GM19099 (cell line): ENCODE data around the gene OXSR1.

Experiments
- POLR2A ChIP-seq: IDR thresholded peaks from 3 replicates; pipeline ENCODE4 v1.6.1; 2011; ENCODE audit warnings: low read depth; ENCODE audit not compliant: insufficient read length; ENCODE audit errors: extremely low read depth

Gene OXSR1

GRCh38 chr3:38137615-38138348 lies 27.6 kb upstream of the OXSR1 start:
- no peak for TF ChIP-seq POLR2A

DNA sequence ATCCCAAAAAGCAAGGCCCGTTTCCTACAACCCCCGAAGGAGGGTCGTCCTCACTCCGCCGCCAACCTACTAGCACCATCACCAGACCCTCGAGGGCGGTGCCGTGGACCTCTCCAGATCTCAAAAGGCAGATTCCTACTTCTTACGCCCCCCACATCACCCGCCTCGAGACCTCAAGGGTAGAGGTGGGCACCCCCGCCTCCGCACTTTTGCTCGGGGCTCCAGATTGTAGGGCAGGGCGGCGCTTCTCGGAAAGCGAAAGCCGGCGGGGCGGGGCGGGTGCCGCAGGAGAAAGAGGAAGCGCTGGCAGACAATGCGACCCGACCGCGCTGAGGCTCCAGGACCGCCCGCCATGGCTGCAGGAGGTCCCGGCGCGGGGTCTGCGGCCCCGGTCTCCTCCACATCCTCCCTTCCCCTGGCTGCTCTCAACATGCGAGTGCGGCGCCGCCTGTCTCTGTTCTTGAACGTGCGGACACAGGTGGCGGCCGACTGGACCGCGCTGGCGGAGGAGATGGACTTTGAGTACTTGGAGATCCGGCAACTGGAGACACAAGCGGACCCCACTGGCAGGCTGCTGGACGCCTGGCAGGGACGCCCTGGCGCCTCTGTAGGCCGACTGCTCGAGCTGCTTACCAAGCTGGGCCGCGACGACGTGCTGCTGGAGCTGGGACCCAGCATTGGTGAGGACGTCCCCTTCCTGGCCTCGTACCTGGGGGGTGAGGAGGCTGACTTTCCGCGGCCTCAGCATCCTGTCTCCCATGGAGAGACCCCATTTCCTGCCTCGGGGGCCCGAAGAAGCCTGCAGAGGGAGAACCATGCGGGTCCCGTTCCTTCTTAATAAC lies 26.8 kb upstream of the OXSR1 start, which contains the start of gene MYD88:
TSS of gene MYD88 (plus strand) at position 313 of the 842 bp plus-strand sequence. CDS start at position 353, 40 bp downstream.
- peak; percentile 96 for TF ChIP-seq POLR2A

- no peak for TF ChIP-seq POLR2A
These were observed 26.1 kb upstream of the OXSR1 start for GRCh38 chr3:38139191-38139590.

GRCh38 chr3:38139652-38140051 lies 25.7 kb upstream of the OXSR1 start:
- TF ChIP-seq POLR2A: no peak

DNA sequence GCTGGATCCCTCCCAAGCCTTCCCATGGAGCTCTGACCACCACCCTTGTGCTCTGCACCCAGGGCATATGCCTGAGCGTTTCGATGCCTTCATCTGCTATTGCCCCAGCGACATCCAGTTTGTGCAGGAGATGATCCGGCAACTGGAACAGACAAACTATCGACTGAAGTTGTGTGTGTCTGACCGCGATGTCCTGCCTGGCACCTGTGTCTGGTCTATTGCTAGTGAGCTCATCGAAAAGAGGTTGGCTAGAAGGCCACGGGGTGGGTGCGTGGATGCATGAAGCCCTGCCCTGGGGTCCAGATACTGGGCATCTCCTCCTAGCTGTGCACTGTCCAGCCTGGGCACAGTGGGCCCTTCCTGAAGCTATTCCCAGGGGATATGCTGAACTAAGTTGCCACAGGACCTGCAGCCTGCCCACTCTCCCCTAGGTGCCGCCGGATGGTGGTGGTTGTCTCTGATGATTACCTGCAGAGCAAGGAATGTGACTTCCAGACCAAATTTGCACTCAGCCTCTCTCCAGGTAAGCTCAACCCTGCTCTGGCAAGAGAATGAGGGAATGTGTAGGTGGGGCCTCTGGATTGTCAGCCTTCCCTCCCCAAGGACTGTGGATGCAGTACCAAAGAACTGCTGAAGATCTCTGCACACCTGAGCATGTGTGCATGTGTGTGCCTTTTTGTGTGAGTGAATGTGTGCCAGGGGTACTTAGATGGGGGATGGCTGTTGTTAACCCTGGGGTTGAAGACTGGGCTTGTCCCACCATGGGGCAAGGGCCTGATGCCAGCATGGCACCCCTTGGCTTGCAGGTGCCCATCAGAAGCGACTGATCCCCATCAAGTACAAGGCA lies 24.8 kb upstream of the OXSR1 start:
- TF ChIP-seq POLR2A: no peak

GRCh38 chr3:38141173-38141951 lies 24.0 kb upstream of the OXSR1 start:
- no peak for TF ChIP-seq POLR2A

GRCh38 chr3:38141952-38142273 lies 23.4 kb upstream of the OXSR1 start:
- TF ChIP-seq POLR2A: no peak

DNA sequence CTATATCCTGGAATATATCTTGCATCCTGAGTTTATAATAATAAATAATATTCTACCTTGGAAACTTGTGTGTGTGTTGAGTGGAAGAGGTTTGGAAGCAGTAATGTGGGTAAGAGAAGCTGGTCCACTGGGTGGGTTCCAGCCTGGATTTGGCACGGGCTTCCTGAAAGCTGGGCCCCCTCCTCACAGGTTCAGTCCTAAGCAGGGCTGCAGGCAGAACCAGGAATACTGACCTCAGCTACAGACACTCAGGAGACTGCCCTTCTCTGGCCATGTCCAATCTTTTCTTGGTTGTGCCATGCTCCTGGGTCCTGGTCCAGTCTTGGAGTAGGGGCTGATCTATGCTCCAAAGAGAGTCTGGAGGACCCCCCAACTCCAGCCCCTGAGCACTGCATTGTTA lies 22.4 kb upstream of the OXSR1 start:
- TF ChIP-seq POLR2A: no peak

DNA sequence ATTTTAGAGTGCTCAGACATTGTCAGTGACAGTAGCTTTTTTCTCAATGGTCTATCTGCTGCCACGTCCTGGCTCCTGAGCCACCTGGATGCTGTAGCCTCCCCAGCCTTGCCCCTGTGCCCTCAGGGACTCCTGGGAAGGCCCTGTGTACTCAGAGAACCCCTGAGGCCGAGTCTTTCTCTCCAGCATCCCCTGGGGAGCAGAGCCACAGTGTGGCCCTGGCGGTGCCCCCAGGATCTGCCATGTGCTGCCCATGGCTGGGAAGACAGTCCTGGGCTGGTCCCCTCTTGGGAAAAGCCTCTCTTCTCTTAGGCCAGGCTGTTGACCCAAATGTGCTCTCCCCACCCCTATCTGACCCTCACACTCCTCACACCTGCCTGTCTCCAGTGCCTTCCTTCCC lies 21.8 kb upstream of the OXSR1 start:
- no peak for TF ChIP-seq POLR2A

DNA sequence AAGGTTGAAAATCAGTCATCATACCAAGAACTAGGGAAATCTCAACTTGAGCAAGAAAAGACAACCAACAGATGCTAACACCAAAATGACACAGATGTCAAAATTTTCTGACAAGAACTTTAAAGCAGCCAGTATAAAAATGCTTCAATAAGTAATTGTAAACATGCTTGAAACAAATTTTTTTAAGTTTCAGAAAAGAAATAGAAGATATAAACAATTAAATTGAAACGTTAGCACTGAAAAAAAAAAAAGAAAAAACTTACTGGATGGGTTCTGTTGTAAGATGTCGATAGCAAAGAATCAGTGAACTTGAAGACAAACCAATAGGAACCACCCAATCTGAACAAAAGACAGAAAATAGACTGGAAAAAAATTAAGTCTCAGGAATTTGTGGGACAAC lies 18.8 kb upstream of the OXSR1 start:
- no peak for TF ChIP-seq POLR2A

- TF ChIP-seq POLR2A: no peak
These were observed 17.9 kb upstream of the OXSR1 start for GRCh38 chr3:38147421-38147820.

DNA sequence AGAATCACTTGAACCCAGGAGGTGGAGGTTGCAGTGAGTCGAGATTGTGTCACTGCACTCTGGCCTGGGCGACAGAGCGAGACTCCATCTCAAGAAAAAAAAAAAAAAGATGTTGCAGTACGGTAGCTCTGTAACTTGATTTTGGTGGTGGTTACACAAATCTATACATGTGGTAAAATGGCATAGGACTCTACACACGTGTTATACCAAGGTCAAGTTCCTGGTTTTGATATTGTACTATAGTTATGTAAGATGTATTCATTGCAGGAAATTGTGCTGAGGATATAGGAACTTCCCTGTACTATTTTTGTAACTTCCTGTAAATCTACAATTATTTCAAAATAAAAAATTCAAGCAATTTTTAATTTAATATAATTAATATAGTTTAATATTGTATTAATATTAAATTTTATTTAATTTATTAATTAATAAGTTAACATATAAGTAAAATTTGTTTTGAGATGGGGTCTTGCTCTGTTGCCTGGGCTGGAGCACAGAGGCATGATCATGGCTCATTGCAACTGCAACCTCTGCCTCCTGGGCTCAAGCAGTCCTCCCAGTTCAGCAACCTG lies 16.9 kb upstream of the OXSR1 start:
- no peak for TF ChIP-seq POLR2A

GRCh38 chr3:38149708-38150107 lies 15.6 kb upstream of the OXSR1 start:
- TF ChIP-seq POLR2A: no peak

DNA sequence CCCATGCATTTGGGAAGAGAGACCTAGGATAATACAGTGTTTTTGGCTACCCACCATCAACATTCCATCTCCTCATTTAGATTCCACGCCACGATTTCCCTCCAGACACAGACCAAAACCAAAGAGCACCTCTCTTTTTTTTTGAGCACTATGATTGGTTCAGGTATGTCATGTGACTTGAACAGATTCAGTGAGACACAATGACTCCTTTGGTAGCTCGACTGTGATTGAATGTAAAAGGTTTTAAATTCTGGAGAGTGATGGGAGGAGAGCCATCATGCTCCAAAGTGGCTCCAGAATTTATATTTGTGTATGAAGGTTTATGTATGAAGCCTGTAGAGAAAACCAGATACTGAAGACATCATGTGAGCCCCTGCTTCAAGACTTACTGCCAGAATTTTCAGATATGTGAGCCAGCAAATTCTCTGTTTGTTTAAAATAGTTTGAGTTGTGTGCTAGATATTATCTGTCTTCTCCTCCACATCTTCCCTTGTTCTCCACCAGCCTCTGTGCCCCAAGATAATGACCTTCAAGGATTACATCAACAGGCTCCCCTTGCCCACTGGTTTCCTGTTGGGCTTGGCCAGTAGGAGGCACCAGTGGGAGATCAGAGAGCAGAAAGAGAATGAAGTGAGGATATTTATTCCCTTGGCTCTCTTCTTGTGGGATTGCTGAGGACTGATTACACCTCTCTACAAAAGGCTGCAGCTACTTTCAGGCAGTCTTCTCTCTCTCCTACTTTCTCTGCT lies 14.4 kb upstream of the OXSR1 start:
- no peak for TF ChIP-seq POLR2A

GRCh38 chr3:38151667-38152265 lies 13.6 kb upstream of the OXSR1 start:
- no peak for TF ChIP-seq POLR2A
